HCT116 (cell line): ENCODE data around the gene FBXL13. TPM values are rescaled to one million over a fixed set of nuclear protein-coding genes. Genes with fewer than 3 reads are reported as not detected.

ENCODE experiments used
- ATAC-seq: fragments of 200-7000 bp; cut with Tn5 transposase; 2 replicates; pipeline ENCODE4 v1.9.1; 2020; ENCODE audit warnings: mild to moderate bottlenecking, moderate library complexity
- BruUV-seq: library from RNA; stranded (reverse); fragments of 400-500 nt; replicated peaks from 2 replicates; lab custom pipeline; 2021; lab: Mats Ljungman, UMichigan
- CTCF ChIA-PET: fragments of 300-600 bp; sonication (Branson Sonifier 250); formaldehyde crosslinking; loops from one replicate; lab custom pipeline; 2021; ENCODE audit warnings: antibody characterized with exemption; lab: Charles Lee
- POLR2A ChIA-PET: fragments of 300-600, 350-600 bp; sonication (Branson Sonifier 250); formaldehyde crosslinking; loops from one replicate; lab custom pipeline; 2021; ENCODE audit warnings: antibody characterized with exemption; lab: Charles Lee
- RAD21 ChIA-PET, 2 experiments: fragments of 300-600 bp; sonication (Branson Sonifier 250); formaldehyde crosslinking; loops; one replicate each; lab custom pipeline; 2023; ENCODE audit warnings: low total read pairs in 2 of 2; ENCODE audit not compliant: uncharacterized antibody in 2 of 2, unreplicated experiment in 2 of 2, low non-redundant PET in 1 of 2; lab: Charles Lee
- DNase-seq: peaks from one replicate; pipeline ENCODE4 v3.0.0-alpha.2; 2010; ENCODE audit warnings: low read depth, low spot score
- H2AFZ ChIP-seq: fragments of 200-600 bp; shearing (Covaris generic), sonication (generic); 2 replicates; pipeline ENCODE4 v1.6.1; 2017; ENCODE audit warnings: low read depth, mixed run types, mixed read lengths, antibody characterized with exemption, low read length; ENCODE audit not compliant: poor library complexity, severe bottlenecking
- H3K27ac ChIP-seq: 2 replicates; pipeline ENCODE4 v1.5.1; 2012; ENCODE audit warnings: low read depth, low read length
- H3K27me3 ChIP-seq: fragments of 200-600 bp; sonication (generic); 2 replicates; pipeline ENCODE4 v1.6.1; 2016; ENCODE audit warnings: mixed run types, low read length, mixed read lengths; ENCODE audit not compliant: insufficient read depth
- H3K36me3 ChIP-seq, 2 experiments: fragments of 200-500 bp in 1 of 2; fragments of 200-600 bp in 1 of 2; sonication (Bioruptor generic) in 1 of 2; sonication (generic) in 1 of 2; 2 replicates each; pipeline versions ENCODE4 v1.5.1 to v1.6.1; 2014 to 2016; ENCODE audit warnings: low read length in 2 of 2, inconsistent platforms in 1 of 2, mixed read lengths in 1 of 2, mixed run types in 1 of 2; ENCODE audit not compliant: insufficient read depth in 2 of 2, control insufficient read depth in 1 of 2
- H3K4me1 ChIP-seq, 2 experiments: fragments of 200-600 bp in 1 of 2; sonication (generic) in 1 of 2; 2 replicates each; pipeline versions ENCODE4 v1.5.1 to v1.6.1; 2012 to 2017; ENCODE audit warnings: low read length in 2 of 2, inconsistent platforms in 1 of 2, mild to moderate bottlenecking in 1 of 2, mixed read lengths in 1 of 2, mixed run types in 1 of 2, moderate library complexity in 1 of 2; ENCODE audit not compliant: insufficient read depth in 2 of 2, control insufficient read depth in 1 of 2
- H3K4me2 ChIP-seq: fragments of 200-600 bp; sonication (generic); 2 replicates; pipeline ENCODE4 v1.6.1; 2017; ENCODE audit warnings: mixed run types, low read length, mixed read lengths
- H3K4me3 ChIP-seq, 2 experiments: fragments of 200-600 bp in 1 of 2; sonication (generic) in 1 of 2; replicated peaks in 1 of 2; 2 replicates each; pipeline ENCODE4 v1.5.1; 2011 to 2016; ENCODE audit warnings: low read length in 2 of 2, control low read depth in 1 of 2, low read depth in 1 of 2, mild to moderate bottlenecking in 1 of 2, mixed read lengths in 1 of 2, mixed run types in 1 of 2
- H3K79me2 ChIP-seq: fragments of 200-600 bp; sonication (generic); 2 replicates; pipeline ENCODE4 v1.6.1; 2017; ENCODE audit warnings: mild to moderate bottlenecking, mixed run types, low read length, moderate library complexity, mixed read lengths; ENCODE audit not compliant: insufficient read depth
- H3K9ac ChIP-seq: fragments of 200-600 bp; sonication (generic); 2 replicates; pipeline ENCODE4 v1.6.1; 2016; ENCODE audit warnings: low read length, mixed read lengths
- H3K9me2 ChIP-seq: fragments of 200-600 bp; sonication (generic), shearing (Covaris generic); 2 replicates; pipeline ENCODE4 v1.6.1; 2017; ENCODE audit warnings: mixed run types, mild to moderate bottlenecking, moderate library complexity; ENCODE audit not compliant: insufficient read depth
- H3K9me3 ChIP-seq, 2 experiments: fragments of 200-500 bp in 1 of 2; fragments of 200-600 bp in 1 of 2; sonication (Bioruptor generic) in 1 of 2; sonication (generic) in 1 of 2; 2 replicates each; pipeline ENCODE4 v1.6.1; 2014 to 2017; ENCODE audit warnings: low read length in 2 of 2, mixed read lengths in 2 of 2, inconsistent platforms in 1 of 2, low read depth in 1 of 2, mild to moderate bottlenecking in 1 of 2, mixed run types in 1 of 2, moderate library complexity in 1 of 2; ENCODE audit not compliant: control insufficient read depth in 1 of 2, insufficient read depth in 1 of 2
- H4K20me1 ChIP-seq: fragments of 200-600 bp; sonication (generic), shearing (Covaris generic); 2 replicates; pipeline ENCODE4 v1.6.1; 2017; ENCODE audit warnings: mixed run types, mild to moderate bottlenecking, moderate library complexity; ENCODE audit not compliant: insufficient read depth
- CBX3 ChIP-seq: IDR thresholded peaks from 2 replicates; pipeline ENCODE4 v1.6.1; 2012; ENCODE audit warnings: low read depth
- CEBPB ChIP-seq: IDR thresholded peaks from 2 replicates; pipeline ENCODE4 v1.6.1; 2012; ENCODE audit warnings: low read depth
- CTCF ChIP-seq, 3 experiments: fragments of 200-600 bp in 1 of 3; sonication (generic) in 1 of 3; IDR thresholded peaks in 2 of 3; conservative IDR thresholded peaks in 1 of 3; 2 replicates each; pipeline ENCODE4 v1.5.1; 2012 to 2017; ENCODE audit warnings: low read depth in 2 of 3, low read length in 2 of 3, antibody characterized with exemption in 1 of 3, borderline replicate concordance in 1 of 3, control low read depth in 1 of 3, mild to moderate bottlenecking in 1 of 3, mixed read lengths in 1 of 3, mixed run types in 1 of 3, moderate library complexity in 1 of 3; ENCODE audit not compliant: insufficient read depth in 1 of 3
- EZH2 ChIP-seq: fragments of 200-600 bp; sonication (generic); IDR thresholded peaks from 2 replicates; pipeline ENCODE4 v1.6.1; 2017; ENCODE audit warnings: antibody characterized with exemption, mixed run types
- FOSL1 ChIP-seq: IDR thresholded peaks from 2 replicates; pipeline ENCODE4 v1.6.1; 2012; ENCODE audit warnings: low read depth
- POLR2A ChIP-seq: IDR thresholded peaks from 2 replicates; pipeline ENCODE4 v1.7.0; 2011; ENCODE audit warnings: borderline replicate concordance; ENCODE audit not compliant: insufficient read depth, insufficient read length; ENCODE audit errors: extremely low read depth
- RAD21 ChIP-seq: IDR thresholded peaks from 2 replicates; pipeline ENCODE4 v1.6.1; 2012; ENCODE audit warnings: low read depth, mild to moderate bottlenecking
- SIN3A ChIP-seq: IDR thresholded peaks from 2 replicates; pipeline ENCODE4 v1.6.1; 2012; ENCODE audit warnings: low read depth
- SRF ChIP-seq: IDR thresholded peaks from 2 replicates; pipeline ENCODE4 v1.6.1; 2012; ENCODE audit warnings: low read depth
- ZFX ChIP-seq: fragments of 450-650 bp; IDR thresholded peaks from 2 replicates; pipeline ENCODE4 v1.6.1; 2017
- intact Hi-C: fragments of 100-400 bp; cut with micrococcal nuclease; formaldehyde crosslinking; loops from 2 replicates; pipeline ENCODE4 v1.10.0; 2022
- total RNA-seq: library from RNA; stranded (reverse); gene quantifications from one replicate; pipeline ENCODE4 v1.2.1, GENCODE V29; 2021; ENCODE audit not compliant: unreplicated experiment

Gene FBXL13
- total RNA-seq, 1 experiment from 2014 or later = 1.0 TPM

GRCh38 chr7:102974366-102975236 lies 100.0 kb downstream of the FBXL13 start:
- H3K4me1 ChIP-seq = peaks cover 7 to 19% of the 10 kb centered on the region in 2 experiments
- ATAC-seq (peak; percentile 74), DNase-seq (no peak)
- no peaks in the 10 kb centered on the region for H3K36me3 ChIP-seq
- ChIA-PET CTCF (no interaction called here), RAD21 (no interaction called here), POLR2A (no interaction called here)
- BruUV-seq = no TSS peak
- intact Hi-C loops = no loop called here
- H3K4me3 ChIP-seq = no peak overlapping the region
- no peaks in the 10 kb centered on the region for H3K79me2 ChIP-seq
- peak; percentile 55 for TF ChIP-seq RAD21
- no peak for TF ChIP-seq CEBPB
- peak in 2 of 3 experiments; percentile 40 to 42; a peak in 4 of 6 replicates for TF ChIP-seq CTCF (IDR thresholded peaks at IDR 0.05 in 2 of 3, conservative IDR thresholded peaks at IDR 0.05 in 1 of 3; ENCODE audit: borderline replicate concordance in 1 of 3, insufficient read depth in 1 of 3, low read depth in 2 of 3, low read length in 2 of 3)
- no peak overlapping the region for H3K4me2 ChIP-seq
- H3K27me3 ChIP-seq = no peaks in the 10 kb centered on the region
- H3K9me3 ChIP-seq = 0 out of 4 replicates have a peak, but pooled peaks cover 0 to 2% of the 10 kb centered on the region in 2 experiments
- H4K20me1 ChIP-seq = no peaks in the 10 kb centered on the region
- H3K9me2 ChIP-seq = no peaks in the 10 kb centered on the region
- no peak overlapping the region for H2AFZ ChIP-seq
- H3K27ac ChIP-seq = no peak overlapping the region
- no peak overlapping the region for H3K9ac ChIP-seq

GRCh38 chr7:102973096-102973802 lies 101.3 kb downstream of the FBXL13 start:
- intact Hi-C loops = no loop called here
- peak overlapping the region; percentile 65 for H2AFZ ChIP-seq
- no peak overlapping the region for H3K4me2 ChIP-seq

More at GRCh38 chr7:102973096-102973802, 101.3 kb downstream of the FBXL13 start:
- Histone ChIP-seq H4K20me1 (no peaks in the 10 kb centered on the region), H3K27ac (no peak overlapping the region), H3K4me3 (no peak overlapping the region), H3K79me2 (no peaks in the 10 kb centered on the region), H3K36me3 (no peaks in the 10 kb centered on the region), H3K4me1 (peaks cover 0 to 11% of the 10 kb centered on the region in 2 experiments; a peak in 2 of 4 replicates), H3K9me3 (no peaks in the 10 kb centered on the region), H3K9ac (no peak overlapping the region), H3K27me3 (no peaks in the 10 kb centered on the region), H3K9me2 (no peaks in the 10 kb centered on the region)
- ChIA-PET POLR2A (no interaction called here), RAD21 (no interaction called here), CTCF (interaction anchor here (1.0 kb wide), 1 partner anchor 89 kb away, joined by 4 read pairs; no protein-coding TSS in a partner anchor)
- TF ChIP-seq SRF = no peak
- TF ChIP-seq EZH2 = no peak
- no peak for TF ChIP-seq CTCF (IDR thresholded peaks at IDR 0.05 in 2 of 3, conservative IDR thresholded peaks at IDR 0.05 in 1 of 3; ENCODE audit: borderline replicate concordance in 1 of 3, insufficient read depth in 1 of 3, low read depth in 2 of 3, low read length in 2 of 3)
- TF ChIP-seq CBX3 = no peak
- peak; percentile 19 for TF ChIP-seq POLR2A
- TF ChIP-seq ZFX = peak; percentile 78; the same call in 1 of the 2 replicates
- TF ChIP-seq FOSL1 = no peak
- no peak for TF ChIP-seq SIN3A
- BruUV-seq = no TSS peak
- ATAC-seq (no peak), DNase-seq (no peak)
